Muscle layer of colon (tissue), 2 donors: ENCODE measurements around the gene GNG14.
"Not testable (repeated sequence)": the region's sequence is repeated elsewhere in the genome, so short reads cannot be mapped to it uniquely, and the experiment has no call there.

Experiments
- H3K27ac ChIP-seq: one replicate; pipeline ENCODE4 v1.7.0; 2013; ENCODE audit warnings: low read depth, mild to moderate bottlenecking, low read length, moderate library complexity
- H3K27me3 ChIP-seq, 2 donors: one replicate each; pipeline ENCODE4 v1.7.0; 2013; ENCODE audit warnings: low read length in 2 of 2, mild to moderate bottlenecking in 2 of 2; ENCODE audit not compliant: insufficient read depth in 2 of 2, control insufficient read depth in 1 of 2
- H3K36me3 ChIP-seq: one replicate; pipeline ENCODE4 v1.7.0; 2013; ENCODE audit warnings: mild to moderate bottlenecking, low read length; ENCODE audit not compliant: insufficient read depth
- H3K4me1 ChIP-seq: one replicate; pipeline ENCODE4 v1.7.0; 2013; ENCODE audit warnings: mild to moderate bottlenecking, low read length; ENCODE audit not compliant: insufficient read depth
- H3K4me3 ChIP-seq, 2 donors: one replicate each; pipeline ENCODE4 v1.7.0; 2013; ENCODE audit warnings: low read length in 2 of 2, low read depth in 1 of 2, mild to moderate bottlenecking in 1 of 2, moderate library complexity in 1 of 2
- H3K9ac ChIP-seq: one replicate; pipeline ENCODE4 v1.7.0; 2013; ENCODE audit warnings: low read length
- H3K9me3 ChIP-seq: one replicate; pipeline ENCODE4 v1.7.0; 2013; ENCODE audit warnings: mild to moderate bottlenecking, low read length
- donor health status: abdominal sarcoma.
- donor health status: Adenocarcinoma of cecum.

Gene GNG14

GRCh38 chr19:12668346-12668745 is 19.5 kb upstream of the GNG14 start:
- H3K27ac ChIP-seq = peak overlapping the region; percentile 100
- H3K4me3 ChIP-seq = peak overlapping the region; percentile 84 to 93
- no peaks in the 10 kb centered on the region for H3K9me3 ChIP-seq
- H3K9ac ChIP-seq = peak overlapping the region; percentile 88
- no peaks in the 10 kb centered on the region for H3K27me3 ChIP-seq
- peaks cover 40% of the 10 kb centered on the region for H3K4me1 ChIP-seq
- peaks cover 23% of the 10 kb centered on the region for H3K36me3 ChIP-seq

DNA sequence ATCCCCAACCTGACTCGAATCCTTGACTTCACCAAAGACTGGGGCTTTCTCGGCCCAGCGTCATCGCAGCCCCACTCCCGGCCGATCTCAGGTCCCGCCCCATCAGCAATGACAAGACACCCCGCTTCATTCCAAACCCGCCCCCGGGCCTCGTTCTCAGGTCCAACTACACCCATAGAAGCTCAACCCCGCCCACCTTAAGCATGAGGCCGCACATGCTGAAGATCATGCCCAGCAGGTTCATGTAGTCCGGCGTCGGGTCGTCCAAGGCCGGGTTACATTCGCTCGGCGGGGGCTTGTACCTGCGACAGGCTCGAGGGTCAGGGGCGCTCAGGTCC is 18.9 kb upstream of the GNG14 start:
- Histone ChIP-seq H3K9ac (peak overlapping the region; percentile 88), H3K36me3 (peaks cover 19% of the 10 kb centered on the region), H3K27me3 (no peaks in the 10 kb centered on the region), H3K4me1 (peaks cover 40% of the 10 kb centered on the region), H3K4me3 (peak overlapping the region; percentile 84 to 93), H3K9me3 (no peaks in the 10 kb centered on the region), H3K27ac (peak overlapping the region; percentile 100)

- no peaks in the 10 kb centered on the region for H3K27me3 ChIP-seq
- H3K27ac ChIP-seq = peak overlapping the region; percentile 100
- peaks cover 22% of the 10 kb centered on the region for H3K36me3 ChIP-seq
- peaks cover 40% of the 10 kb centered on the region for H3K4me1 ChIP-seq
- H3K9ac ChIP-seq = peak overlapping the region; percentile 88
- H3K4me3 ChIP-seq = peak overlapping the region; percentile 84 to 93
- H3K9me3 ChIP-seq = no peaks in the 10 kb centered on the region
Measured at GRCh38 chr19:12669270-12670158, 18.3 kb upstream of the GNG14 start.

DNA sequence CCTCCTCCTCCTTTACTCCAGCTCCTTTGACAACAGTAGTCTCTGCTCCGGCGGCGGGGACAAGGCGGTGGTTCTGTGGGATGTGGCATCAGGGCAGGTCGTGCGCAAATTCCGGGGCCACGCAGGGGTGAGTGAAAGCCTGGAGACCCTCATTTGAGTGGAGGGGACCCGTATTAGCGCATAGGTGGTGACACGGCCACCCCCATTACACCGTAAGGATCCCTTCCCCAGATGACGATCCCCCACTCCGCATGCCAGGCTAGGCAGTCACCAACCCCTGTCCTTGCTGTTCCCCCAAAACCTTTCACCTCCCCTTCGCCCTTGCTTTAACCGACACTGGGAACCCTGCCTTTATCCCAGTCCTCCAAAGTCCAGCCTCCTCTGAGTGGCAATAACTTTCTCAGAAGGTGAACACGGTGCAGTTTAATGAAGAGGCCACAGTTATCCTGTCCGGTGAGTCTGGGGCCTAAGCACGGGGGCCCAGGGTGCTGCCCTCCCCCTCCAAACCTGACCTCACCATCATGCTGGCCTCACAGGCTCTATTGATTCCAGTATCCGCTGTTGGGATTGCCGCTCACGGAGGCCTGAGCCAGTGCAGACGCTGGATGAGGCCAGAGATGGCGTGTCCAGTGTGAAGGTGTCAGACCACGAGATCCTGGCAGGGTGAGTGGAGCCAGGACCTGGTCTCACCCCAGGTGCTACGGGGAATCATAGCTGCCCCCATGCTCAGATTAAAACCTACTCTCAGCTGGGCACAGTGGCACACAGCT is 17.5 kb upstream of the GNG14 start:
- peaks cover 38% of the 10 kb centered on the region for H3K4me1 ChIP-seq
- H3K36me3 ChIP-seq = peaks cover 26% of the 10 kb centered on the region
- H3K4me3 ChIP-seq = peak overlapping the region; percentile 84 to 93
- H3K9ac ChIP-seq = peak overlapping the region; percentile 88
- no peaks in the 10 kb centered on the region for H3K27me3 ChIP-seq
- no peaks in the 10 kb centered on the region for H3K9me3 ChIP-seq
- peak overlapping the region; percentile 100 for H3K27ac ChIP-seq

DNA sequence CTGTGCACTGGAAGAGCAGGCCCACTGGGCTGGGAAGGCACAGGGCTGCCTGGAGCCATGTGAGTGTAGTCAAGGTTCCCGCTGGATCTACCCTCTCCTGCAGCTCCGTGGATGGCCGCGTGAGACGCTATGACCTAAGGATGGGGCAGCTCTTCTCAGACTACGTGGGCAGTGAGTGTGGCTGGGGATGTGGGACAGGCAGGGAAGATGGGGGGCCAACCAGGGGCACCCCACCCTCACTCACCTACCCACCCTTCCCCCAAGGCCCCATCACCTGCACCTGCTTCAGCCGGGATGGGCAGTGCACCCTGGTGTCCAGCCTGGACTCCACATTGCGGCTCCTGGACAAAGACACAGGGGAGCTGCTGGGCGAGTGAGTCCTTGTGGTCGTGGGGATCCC is 15.1 kb upstream of the GNG14 start:
- peaks cover 49% of the 10 kb centered on the region for H3K36me3 ChIP-seq
- no peak overlapping the region for H3K27ac ChIP-seq

DNA sequence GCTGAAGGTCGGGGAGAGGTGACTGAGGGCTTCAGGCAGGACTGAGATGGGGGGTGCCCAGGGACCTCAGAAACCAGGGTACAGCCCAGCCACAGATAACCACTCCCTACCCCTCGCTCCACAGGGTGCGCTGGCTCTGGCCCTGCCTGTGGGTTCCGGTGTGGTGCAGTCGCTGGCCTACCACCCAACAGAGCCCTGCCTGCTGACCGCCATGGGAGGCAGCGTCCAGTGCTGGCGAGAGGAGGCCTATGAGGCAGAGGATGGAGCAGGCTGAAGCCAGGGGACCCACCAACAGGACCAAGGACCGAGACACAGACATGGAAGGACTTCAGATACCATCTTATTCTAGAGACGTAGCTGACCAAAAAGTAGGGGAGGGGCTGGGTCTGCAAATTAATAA is 12.4 kb upstream of the GNG14 start:
- Histone ChIP-seq H3K27ac (no peak overlapping the region), H3K9me3 (no peaks in the 10 kb centered on the region), H3K27me3 (no peaks in the 10 kb centered on the region), H3K4me1 (peaks cover 13% of the 10 kb centered on the region), H3K9ac (no peak overlapping the region), H3K36me3 (peaks cover 68% of the 10 kb centered on the region), H3K4me3 (no peak overlapping the region)

More for the DNA sequence above, 15.1 kb upstream of the GNG14 start:
- no peaks in the 10 kb centered on the region for H3K27me3 ChIP-seq
- H3K4me3 ChIP-seq = no peak overlapping the region
- no peak overlapping the region for H3K9ac ChIP-seq
- peaks cover 20% of the 10 kb centered on the region for H3K4me1 ChIP-seq
- no peaks in the 10 kb centered on the region for H3K9me3 ChIP-seq

GRCh38 chr19:12675940-12676339 is 11.9 kb upstream of the GNG14 start:
- no peak overlapping the region for H3K27ac ChIP-seq
- peaks cover 9% of the 10 kb centered on the region for H3K4me1 ChIP-seq
- H3K4me3 ChIP-seq = no peak overlapping the region
- H3K36me3 ChIP-seq = peaks cover 68% of the 10 kb centered on the region
- no peaks in the 10 kb centered on the region for H3K27me3 ChIP-seq
- H3K9me3 ChIP-seq = no peaks in the 10 kb centered on the region
- no peak overlapping the region for H3K9ac ChIP-seq

DNA sequence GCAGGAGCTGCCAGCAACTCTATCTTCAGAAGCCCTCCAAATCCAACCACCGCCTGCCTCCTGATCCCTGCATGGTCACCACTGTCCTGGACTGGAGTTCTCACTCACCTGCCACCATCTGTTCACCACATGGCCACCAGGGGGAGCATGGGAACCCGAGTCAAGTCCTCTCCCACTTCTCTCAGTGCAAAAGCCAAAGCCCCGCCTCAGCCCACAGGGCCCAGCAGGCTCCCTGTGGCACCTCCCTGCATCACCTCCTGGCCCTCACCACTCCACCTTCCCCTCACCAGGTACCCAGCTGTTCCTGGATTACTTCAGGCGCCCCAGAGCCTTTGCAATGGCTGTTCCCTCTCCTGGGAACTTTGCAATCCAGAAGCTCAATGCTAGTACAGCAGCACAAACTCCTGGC is 11.4 kb upstream of the GNG14 start:
- H3K36me3 ChIP-seq = peaks cover 68% of the 10 kb centered on the region
- H3K9ac ChIP-seq = no peak overlapping the region
- no peak overlapping the region for H3K4me3 ChIP-seq
- H3K27me3 ChIP-seq = no peaks in the 10 kb centered on the region
- H3K9me3 ChIP-seq = no peaks in the 10 kb centered on the region
- peaks cover 9% of the 10 kb centered on the region for H3K4me1 ChIP-seq
- H3K27ac ChIP-seq = no peak overlapping the region

- Histone ChIP-seq H3K27me3 (no peaks in the 10 kb centered on the region), H3K9me3 (no peaks in the 10 kb centered on the region), H3K27ac (no peak overlapping the region), H3K36me3 (peaks cover 68% of the 10 kb centered on the region), H3K4me1 (peaks cover 9% of the 10 kb centered on the region), H3K4me3 (no peak overlapping the region), H3K9ac (no peak overlapping the region)
Measured at GRCh38 chr19:12676928-12677327, 10.9 kb upstream of the GNG14 start.

DNA sequence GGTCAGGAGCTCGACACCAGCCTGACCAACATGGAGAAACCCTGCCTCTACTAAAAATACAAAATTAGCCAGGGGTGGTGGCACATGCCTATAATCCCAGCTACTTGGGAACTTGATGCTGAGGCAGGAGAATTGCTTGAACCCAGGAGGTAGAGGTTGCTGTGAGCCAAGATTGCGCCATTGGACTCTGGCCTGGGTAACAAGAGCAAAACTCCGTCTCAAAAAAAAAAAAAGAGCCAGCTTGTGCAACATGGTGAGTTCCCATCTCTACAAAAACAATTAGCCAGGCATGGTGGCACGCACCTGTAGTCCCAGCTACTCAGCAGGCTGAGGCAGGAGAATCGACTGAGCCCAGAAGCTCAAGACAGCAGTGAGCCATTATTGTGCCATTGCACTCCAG is 9.8 kb upstream of the GNG14 start:
- peaks cover 60% of the 10 kb centered on the region for H3K36me3 ChIP-seq
- H3K9ac ChIP-seq, H3K9me3 ChIP-seq, H3K27ac ChIP-seq, H3K27me3 ChIP-seq, H3K4me1 ChIP-seq, H3K4me3 ChIP-seq: not testable (repeated sequence)

DNA sequence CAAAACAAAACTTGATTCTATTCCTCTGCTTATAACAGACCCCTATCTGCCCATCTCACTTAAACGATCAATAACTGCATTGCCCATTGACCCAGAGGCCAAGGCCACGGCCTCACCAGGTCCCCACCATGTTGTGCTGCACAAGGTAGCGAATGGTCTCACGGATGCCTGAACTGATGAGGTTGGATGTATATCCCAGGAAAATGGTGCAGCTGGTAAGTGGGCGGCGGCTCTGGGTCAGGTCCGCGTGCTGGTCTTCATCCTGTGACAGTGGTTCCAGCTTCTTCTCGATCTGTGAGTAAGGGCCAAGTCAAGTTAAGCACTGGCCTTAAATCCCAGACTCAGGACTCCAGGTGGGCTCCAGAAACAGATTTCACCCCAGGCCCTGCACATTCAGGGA is 7.8 kb upstream of the GNG14 start:
- no peak overlapping the region for H3K4me3 ChIP-seq
- no peak overlapping the region for H3K27ac ChIP-seq
- H3K27me3 ChIP-seq = no peaks in the 10 kb centered on the region
- H3K9ac ChIP-seq = no peak overlapping the region
- peaks cover 50% of the 10 kb centered on the region for H3K36me3 ChIP-seq
- H3K9me3 ChIP-seq = no peaks in the 10 kb centered on the region
- H3K4me1 ChIP-seq = peaks cover 9% of the 10 kb centered on the region
